ENCODE results near the gene BSG.
A peak's percentile ranks its signal among the peaks of the same experiment; 100 is the strongest.
"Not testable (repeated sequence)": the region's sequence is repeated elsewhere in the genome, so short reads cannot be mapped to it uniquely, and the experiment has no call there.

The BSG gene

GRCh38 chr19:617551-618246, 45.3 kb downstream of the BSG start:
- H3K27me3 Mint-ChIP-seq: peaks cover 0 to 6% of the 10 kb centered on the region in 2 donors
- H3K36me3 Mint-ChIP-seq: peaks cover 35 to 51% of the 10 kb centered on the region in 2 donors
- no peaks in the 10 kb centered on the region for H3K9me3 Mint-ChIP-seq
- ATAC-seq (replicated peaks) (no peak), DNase-seq (no peak)
- no peak overlapping the region for H3K4me3 Mint-ChIP-seq
- H3K27ac Mint-ChIP-seq: no peak overlapping the region
- peaks cover 0 to 8% of the 10 kb centered on the region in 2 donors for H3K4me1 Mint-ChIP-seq

- H3K4me3 Mint-ChIP-seq: no peak overlapping the region
- peaks cover 34 to 47% of the 10 kb centered on the region in 2 donors for H3K36me3 Mint-ChIP-seq
- H3K27ac Mint-ChIP-seq: no peak overlapping the region
- H3K4me1 Mint-ChIP-seq: peaks cover 0 to 8% of the 10 kb centered on the region in 2 donors
- DNase-seq (no peak), ATAC-seq (replicated peaks) (no peak)
- peaks cover 0 to 6% of the 10 kb centered on the region in 2 donors for H3K27me3 Mint-ChIP-seq
- no peaks in the 10 kb centered on the region for H3K9me3 Mint-ChIP-seq
These were observed 45.8 kb downstream of the BSG start for GRCh38 chr19:618247-618619.

GRCh38 chr19:618674-619285, 46.4 kb downstream of the BSG start:
- Mint-ChIP-seq H3K36me3 (peaks cover 33 to 52% of the 10 kb centered on the region in 2 donors), H3K4me3 (no peak overlapping the region), H3K27ac (peak overlapping the region; percentile 25), H3K4me1 (peaks cover 0 to 8% of the 10 kb centered on the region in 2 donors), H3K27me3 (peaks cover 0 to 6% of the 10 kb centered on the region in 2 donors), H3K9me3 (no peaks in the 10 kb centered on the region)
- DNase-seq (no peak), ATAC-seq (replicated peaks) (no peak)

- peaks cover 0 to 5% of the 10 kb centered on the region in 2 donors for H3K4me1 Mint-ChIP-seq
- H3K27me3 Mint-ChIP-seq: peaks cover 0 to 6% of the 10 kb centered on the region in 2 donors
- peaks cover 31 to 52% of the 10 kb centered on the region in 2 donors for H3K36me3 Mint-ChIP-seq
These were observed 47.0 kb downstream of the BSG start for GRCh38 chr19:619286-620002.

DNA sequence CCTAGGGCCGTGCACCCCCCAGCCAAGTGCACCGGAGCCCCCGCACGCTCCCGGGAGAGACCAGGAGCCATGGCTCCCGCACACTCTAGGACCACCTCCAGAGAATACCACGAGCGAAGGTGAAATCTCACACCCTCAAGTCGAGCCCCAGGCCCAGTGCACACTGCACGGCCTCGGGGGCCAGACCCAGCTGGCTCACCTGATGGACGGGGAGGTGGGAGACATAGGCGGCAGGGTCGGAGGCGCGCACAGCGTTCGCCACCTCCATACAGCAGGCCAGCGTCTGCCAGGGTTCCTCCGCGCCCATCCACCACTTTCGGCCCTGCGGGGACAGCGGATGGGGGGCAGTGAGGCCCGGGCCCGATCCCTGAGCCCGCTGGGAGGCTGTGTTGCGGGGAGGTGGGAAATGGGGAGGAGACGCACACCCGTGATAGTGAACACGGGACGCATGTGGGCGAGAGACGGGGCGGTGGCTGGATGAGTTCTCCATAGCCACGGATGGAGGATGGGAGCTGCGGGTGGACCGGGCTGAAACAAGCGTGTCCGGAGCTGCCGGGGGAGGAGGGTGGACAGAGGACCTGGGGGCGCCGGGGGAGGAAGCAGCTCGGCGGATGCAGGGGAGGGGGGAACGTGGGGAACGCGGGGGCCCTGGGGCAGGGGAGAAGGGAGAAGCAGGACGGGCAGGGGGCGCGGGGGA, 47.9 kb downstream of the BSG start:
- no peak for ATAC-seq (replicated peaks)
- peaks cover 0 to 6% of the 10 kb centered on the region in 2 donors for H3K27me3 Mint-ChIP-seq
- DNase-seq: no peak
- H3K4me3 Mint-ChIP-seq: no peak overlapping the region
- peaks cover 0 to 4% of the 10 kb centered on the region in 2 donors for H3K4me1 Mint-ChIP-seq
- no peaks in the 10 kb centered on the region for H3K9me3 Mint-ChIP-seq
- peaks cover 31 to 50% of the 10 kb centered on the region in 2 donors for H3K36me3 Mint-ChIP-seq
- H3K27ac Mint-ChIP-seq: no peak overlapping the region

More at GRCh38 chr19:619286-620002, 47.0 kb downstream of the BSG start:
- ATAC-seq (replicated peaks) (no peak), DNase-seq (no peak)
- H3K9me3 Mint-ChIP-seq: no peaks in the 10 kb centered on the region
- H3K27ac Mint-ChIP-seq: no peak overlapping the region
- no peak overlapping the region for H3K4me3 Mint-ChIP-seq

DNA sequence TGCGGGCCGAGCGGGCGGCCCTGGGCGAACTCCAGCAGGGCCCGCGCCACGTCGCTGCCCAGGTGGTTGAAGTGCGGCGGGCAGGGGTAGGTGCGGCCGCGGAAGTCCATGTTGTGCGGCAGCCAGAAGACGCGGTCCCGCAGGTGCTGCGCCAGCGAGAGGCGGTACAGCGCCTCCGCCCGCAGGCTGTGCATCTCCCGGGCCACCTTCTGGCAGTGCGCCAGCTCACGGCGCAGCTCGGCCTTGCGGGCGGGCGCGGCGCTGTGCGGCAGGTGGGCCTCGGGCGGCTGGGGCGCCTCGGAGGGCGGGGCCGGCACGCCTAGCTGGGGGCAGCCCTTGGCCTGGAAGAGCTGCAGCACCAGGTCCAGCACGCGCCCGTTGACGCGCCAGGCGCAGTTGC, 48.8 kb downstream of the BSG start:
- not testable (repeated sequence) for ATAC-seq (replicated peaks); H3K9me3 Mint-ChIP-seq; H3K27ac Mint-ChIP-seq; H3K4me1 Mint-ChIP-seq; H3K27me3 Mint-ChIP-seq; DNase-seq; H3K4me3 Mint-ChIP-seq
- H3K36me3 Mint-ChIP-seq: peaks cover 34 to 52% of the 10 kb centered on the region in 2 donors

DNA sequence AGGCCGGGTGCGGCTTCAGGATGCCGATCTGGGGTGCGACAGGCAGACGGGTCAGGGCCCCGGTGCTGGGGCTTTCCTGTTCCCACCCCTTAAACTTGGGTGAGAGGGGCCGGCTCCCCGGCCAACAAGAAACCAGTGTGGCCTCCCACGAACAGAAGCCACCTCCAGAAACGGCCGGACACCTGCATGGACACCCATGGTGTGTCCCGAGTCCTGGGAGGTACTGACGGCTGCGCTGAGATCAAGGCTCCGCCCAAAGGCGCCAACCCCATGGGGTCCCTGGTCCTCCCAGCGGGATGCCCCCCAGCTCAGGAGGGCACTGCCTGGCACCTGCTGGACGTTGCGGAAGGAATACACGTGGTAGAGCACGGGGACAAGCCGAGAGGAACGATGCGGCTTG, 49.4 kb downstream of the BSG start:
- DNase-seq: no peak
- Mint-ChIP-seq H3K4me3 (no peak overlapping the region), H3K36me3 (peaks cover 33 to 53% of the 10 kb centered on the region in 2 donors), H3K27me3 (peaks cover 0 to 3% of the 10 kb centered on the region in 2 donors), H3K27ac (no peak overlapping the region), H3K4me1 (peaks cover 0 to 1% of the 10 kb centered on the region in 2 donors), H3K9me3 (no peaks in the 10 kb centered on the region)
- no peak for ATAC-seq (replicated peaks)

DNA sequence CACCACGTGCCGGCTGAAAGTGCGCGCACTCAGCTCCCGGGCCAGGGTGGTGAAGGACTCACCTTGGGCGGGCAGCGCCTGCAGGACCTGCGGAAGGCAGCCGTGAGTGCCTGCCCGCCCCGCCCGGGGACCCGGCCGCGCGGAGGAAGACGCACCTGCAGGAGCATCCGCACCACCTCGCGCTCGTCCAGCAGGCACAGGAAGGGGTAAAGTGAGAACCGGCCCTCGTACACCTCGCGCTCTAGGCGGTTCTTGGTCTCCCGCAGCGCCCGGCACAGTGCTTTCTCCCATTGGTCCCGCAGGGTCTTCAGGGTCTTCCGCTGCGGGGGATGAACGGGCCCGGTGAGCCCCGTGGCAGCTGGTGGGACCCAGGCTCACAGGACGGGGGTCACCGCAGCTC, 50.3 kb downstream of the BSG start:
- ATAC-seq (replicated peaks) (no peak), DNase-seq (no peak)
- peaks cover 31 to 47% of the 10 kb centered on the region in 2 donors for H3K36me3 Mint-ChIP-seq
- H3K4me3 Mint-ChIP-seq: no peak overlapping the region
- no peaks in the 10 kb centered on the region for H3K4me1 Mint-ChIP-seq
- H3K9me3 Mint-ChIP-seq: no peaks in the 10 kb centered on the region
- no peak overlapping the region for H3K27ac Mint-ChIP-seq
- H3K27me3 Mint-ChIP-seq: peaks cover 0 to 3% of the 10 kb centered on the region in 2 donors

- DNase-seq (no peak), ATAC-seq (replicated peaks) (no peak)
- Mint-ChIP-seq H3K9me3 (no peaks in the 10 kb centered on the region), H3K27me3 (peaks cover 0 to 3% of the 10 kb centered on the region in 2 donors), H3K36me3 (peaks cover 31 to 46% of the 10 kb centered on the region in 2 donors), H3K27ac (no peak overlapping the region), H3K4me1 (no peaks in the 10 kb centered on the region), H3K4me3 (no peak overlapping the region)
These were observed 51.0 kb downstream of the BSG start for GRCh38 chr19:623175-623916.

GRCh38 chr19:623974-624373, 51.6 kb downstream of the BSG start:
- H3K36me3 Mint-ChIP-seq: peaks cover 30 to 46% of the 10 kb centered on the region in 2 donors
- H3K27me3 Mint-ChIP-seq: peaks cover 0 to under 1% of the 10 kb centered on the region in 2 donors
- ATAC-seq (replicated peaks) (no peak), DNase-seq (no peak)
- H3K27ac Mint-ChIP-seq: no peak overlapping the region
- no peaks in the 10 kb centered on the region for H3K9me3 Mint-ChIP-seq
- peaks cover 3% of the 10 kb centered on the region in 2 donors for H3K4me1 Mint-ChIP-seq
- H3K4me3 Mint-ChIP-seq: no peak overlapping the region

GRCh38 chr19:624433-625109, 52.2 kb downstream of the BSG start:
- no peaks in the 10 kb centered on the region for H3K9me3 Mint-ChIP-seq

GRCh38 chr19:625257-625656, 52.9 kb downstream of the BSG start:
- no peak overlapping the region for H3K4me3 Mint-ChIP-seq

More at GRCh38 chr19:624433-625109, 52.2 kb downstream of the BSG start:
- ATAC-seq (replicated peaks): no peak
- Mint-ChIP-seq H3K27me3 (no peaks in the 10 kb centered on the region), H3K36me3 (peaks cover 28 to 46% of the 10 kb centered on the region in 2 donors), H3K4me1 (peaks cover 4 to 5% of the 10 kb centered on the region in 2 donors), H3K4me3 (no peak overlapping the region), H3K27ac (no peak overlapping the region)
- no peak for DNase-seq

GRCh38 chr19:626566-626965, 54.2 kb downstream of the BSG start:
- H3K9me3 Mint-ChIP-seq; H3K4me3 Mint-ChIP-seq; H3K27ac Mint-ChIP-seq; ATAC-seq (replicated peaks); H3K27me3 Mint-ChIP-seq; DNase-seq: not testable (repeated sequence)
- Mint-ChIP-seq H3K4me1 (peaks cover 14 to 22% of the 10 kb centered on the region in 2 donors), H3K36me3 (peaks cover 32 to 47% of the 10 kb centered on the region in 2 donors)

More at GRCh38 chr19:625257-625656, 52.9 kb downstream of the BSG start:
- Mint-ChIP-seq H3K9me3 (no peaks in the 10 kb centered on the region), H3K4me1 (peaks cover 9% of the 10 kb centered on the region in 2 donors), H3K27ac (no peak overlapping the region), H3K27me3 (no peaks in the 10 kb centered on the region), H3K36me3 (peaks cover 25 to 45% of the 10 kb centered on the region in 2 donors)
- ATAC-seq (replicated peaks): no peak
- no peak for DNase-seq

Data from stimulated activated naive B cell treated with anti-CD40 and anti-IgM and Interleukin-4, amounts not matched to agents 10 μg/mL and 1 μg/mL and 100 μg/mL, for 72 hours (primary cell).